Hypothalamus (tissue), 51 donors: ENCODE results near the gene ARID1B.

Source experiments
- DNase-seq, 51 donors: peaks; one replicate each; lab custom pipeline; 2025; lab: John Stamatoyannopoulos, UW

ARID1B gene

DNA sequence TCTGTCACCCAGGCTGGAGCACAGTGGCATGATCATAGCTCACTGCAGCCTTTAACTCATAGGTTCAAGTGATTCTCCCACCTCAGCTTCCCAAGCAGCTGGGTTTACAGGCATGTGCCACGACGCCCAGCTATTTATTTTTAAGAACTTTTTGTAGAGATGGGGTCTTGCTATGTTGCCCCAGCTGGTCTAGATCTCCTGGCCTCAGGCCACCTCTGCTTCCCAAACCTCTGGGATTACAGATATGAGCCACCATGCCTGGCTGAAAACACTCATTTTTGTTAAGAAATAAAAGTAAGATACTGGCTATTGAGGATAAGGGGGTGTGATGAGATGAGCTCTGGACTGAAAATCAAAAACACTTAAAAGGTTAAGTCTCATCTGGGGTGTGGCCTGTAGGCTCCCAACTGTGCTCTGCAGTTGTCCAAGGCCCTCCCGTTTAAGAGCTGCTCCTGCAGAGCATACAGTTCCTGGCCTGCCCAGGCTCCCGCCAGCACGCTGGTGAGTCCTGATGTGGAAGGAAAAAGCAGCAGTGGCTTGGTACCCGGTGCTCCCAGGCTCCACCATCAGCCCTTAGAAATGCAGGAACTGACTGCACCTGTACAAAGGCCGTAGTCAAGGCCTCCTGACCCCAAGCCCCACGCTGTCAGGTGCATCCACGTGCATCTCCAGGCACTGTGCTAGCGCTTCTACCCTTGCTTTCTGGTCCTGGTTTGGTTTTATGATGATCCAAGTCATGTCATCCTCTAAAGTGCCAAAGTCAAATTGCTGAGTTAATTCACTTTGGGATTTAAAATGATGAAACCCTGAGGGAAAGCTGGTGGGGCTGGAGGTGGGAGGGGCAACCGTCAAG lies 434.7 kb downstream of the ARID1B start:
- no peak for DNase-seq

DNA sequence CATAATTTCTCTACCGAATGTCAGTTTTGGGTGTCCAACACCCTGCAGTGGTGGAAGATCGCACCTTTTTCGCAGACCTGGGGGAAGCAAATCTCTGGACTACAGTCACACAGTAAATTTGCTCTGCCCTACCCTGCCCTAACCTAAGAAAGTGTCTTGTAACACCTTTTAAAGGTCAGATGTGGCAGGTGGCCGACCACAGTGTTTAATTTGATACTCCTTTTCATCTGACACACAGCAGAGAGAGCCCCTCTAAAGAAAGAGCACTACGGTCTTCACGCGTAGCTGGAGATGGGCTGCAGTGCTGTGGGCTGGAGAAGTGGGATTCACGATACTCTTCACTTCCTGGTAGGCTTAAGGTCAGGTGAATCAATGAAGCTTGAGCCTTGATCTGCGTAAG lies 436.2 kb downstream of the ARID1B start:
- no peak for DNase-seq

DNA sequence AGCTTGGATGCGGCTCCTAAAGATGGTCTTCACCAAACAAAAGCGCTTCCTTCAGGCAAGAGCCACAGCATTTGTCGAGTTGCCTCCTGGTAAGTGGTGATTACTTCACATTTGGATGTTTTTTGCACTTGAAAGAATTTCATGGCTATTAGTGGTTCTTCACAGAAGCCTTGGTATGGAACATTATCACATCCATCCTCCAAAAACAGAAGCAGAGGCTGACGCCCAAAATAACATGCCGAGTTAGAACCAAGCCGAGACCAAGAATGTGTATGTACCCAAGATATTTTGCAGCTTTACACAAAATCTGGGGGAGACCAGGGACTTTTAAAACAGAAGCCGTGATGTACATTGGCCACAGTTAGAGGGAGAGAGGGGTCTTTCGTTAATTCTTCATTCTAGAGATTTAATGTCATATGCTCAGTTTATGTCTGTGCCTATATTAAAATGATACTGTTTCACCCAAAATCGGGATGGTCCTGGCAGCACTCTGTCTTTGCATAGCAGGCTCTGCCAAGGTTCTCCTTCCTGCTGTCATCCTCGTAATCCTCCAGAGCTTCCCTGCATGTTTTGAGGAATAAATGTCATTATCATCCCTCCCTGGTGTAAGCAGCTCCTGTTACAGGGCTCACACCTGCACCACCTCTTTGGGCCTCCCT lies 436.9 kb downstream of the ARID1B start:
- DNase-seq = no peak

DNA sequence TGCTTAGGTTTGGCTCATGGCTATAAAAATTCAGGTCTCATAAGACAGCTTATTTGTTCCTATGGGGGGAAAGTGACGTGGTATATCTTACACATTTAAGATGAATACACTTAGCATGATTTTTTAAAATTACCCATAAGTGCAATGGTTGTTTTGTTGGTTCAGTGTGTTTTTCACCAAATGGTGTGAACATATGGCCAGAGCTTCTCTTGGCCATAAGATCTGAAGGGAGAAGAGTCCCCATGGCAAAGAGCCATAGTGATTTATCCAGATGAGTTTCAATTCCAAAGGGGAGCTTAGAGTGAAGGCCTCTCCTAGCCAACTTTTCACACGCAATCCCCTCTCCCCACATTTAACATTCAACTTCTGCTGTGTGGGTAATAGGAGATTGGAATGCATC lies 438.5 kb downstream of the ARID1B start:
- DNase-seq = no peak

DNA sequence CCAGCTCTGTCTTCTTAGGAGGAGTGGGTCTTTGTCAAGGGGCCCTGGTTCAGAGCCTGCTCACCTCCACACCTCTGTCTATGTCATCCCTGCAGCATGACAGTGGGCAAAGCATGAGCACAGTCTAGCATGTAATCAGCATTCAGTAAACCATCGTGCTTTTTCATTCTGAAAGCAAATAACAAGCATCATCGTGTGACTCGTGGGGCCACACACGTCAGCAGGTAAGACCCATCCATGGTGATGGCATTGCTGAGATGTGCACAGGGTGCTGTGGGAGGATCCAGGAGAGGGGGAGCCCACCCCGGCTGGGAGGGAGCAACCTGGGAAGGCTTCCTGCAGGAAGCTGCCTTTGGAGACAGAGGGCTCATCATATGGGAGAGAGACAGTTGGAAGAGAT lies 439.4 kb downstream of the ARID1B start:
- DNase-seq = no peak

DNA sequence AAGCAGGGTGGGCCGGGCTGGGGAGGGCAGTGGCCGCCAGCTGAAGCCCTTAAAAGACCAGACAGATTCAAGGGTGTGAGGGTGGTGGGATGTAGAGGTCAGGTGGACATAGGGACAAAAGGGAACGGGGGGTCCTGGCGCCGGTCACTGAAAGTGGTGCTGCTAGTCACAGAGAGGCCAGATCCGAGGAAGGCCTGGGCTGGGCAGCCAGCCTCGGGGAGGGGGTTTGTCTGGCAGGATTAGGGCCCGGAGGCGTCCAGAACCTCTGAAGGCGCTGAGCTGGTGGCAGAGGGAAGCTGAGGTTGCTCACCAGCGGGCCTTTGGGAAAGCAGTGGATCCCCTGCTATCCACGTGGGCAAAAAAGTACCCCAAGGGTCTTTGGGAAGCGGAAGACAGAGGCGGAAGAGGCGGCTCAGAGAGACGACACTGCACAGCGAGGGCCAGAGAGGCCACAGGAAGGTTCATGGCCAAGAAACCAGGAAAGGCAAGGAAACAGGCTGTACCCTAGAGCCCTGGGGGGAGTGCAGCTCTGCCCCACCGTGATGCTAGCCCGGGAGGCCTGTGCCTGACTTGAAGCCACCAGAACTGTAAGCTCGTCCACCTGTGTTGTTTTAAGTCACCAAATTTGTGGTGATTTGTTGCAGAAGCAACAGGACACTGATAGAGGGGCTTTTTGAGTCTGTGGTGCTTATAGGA lies 440.2 kb downstream of the ARID1B start:
- DNase-seq = no peak

DNA sequence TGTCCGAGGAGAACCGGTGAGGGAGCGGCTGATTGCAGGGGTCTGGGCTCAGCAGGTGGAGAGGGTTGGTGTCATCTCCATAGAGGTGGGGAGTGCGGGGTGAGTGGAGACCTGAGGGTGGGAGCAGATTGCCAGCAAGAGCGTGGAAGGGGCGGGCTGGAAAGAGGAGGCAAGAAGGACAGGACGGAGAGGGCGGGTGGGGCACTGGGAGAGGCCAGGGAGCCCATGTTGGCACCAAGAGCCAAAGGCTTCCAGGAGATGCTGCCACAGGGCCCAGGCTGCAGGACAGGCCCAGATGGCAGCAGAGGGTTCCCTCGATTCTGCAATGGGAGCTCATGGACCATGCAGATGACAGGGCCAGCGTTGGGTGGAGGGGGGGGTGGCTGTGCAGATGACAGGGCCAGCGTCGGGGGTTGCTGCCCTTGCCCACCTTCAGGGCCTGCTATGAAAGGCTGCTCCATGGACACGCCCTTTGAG lies 440.8 kb downstream of the ARID1B start:
- no peak for DNase-seq

DNA sequence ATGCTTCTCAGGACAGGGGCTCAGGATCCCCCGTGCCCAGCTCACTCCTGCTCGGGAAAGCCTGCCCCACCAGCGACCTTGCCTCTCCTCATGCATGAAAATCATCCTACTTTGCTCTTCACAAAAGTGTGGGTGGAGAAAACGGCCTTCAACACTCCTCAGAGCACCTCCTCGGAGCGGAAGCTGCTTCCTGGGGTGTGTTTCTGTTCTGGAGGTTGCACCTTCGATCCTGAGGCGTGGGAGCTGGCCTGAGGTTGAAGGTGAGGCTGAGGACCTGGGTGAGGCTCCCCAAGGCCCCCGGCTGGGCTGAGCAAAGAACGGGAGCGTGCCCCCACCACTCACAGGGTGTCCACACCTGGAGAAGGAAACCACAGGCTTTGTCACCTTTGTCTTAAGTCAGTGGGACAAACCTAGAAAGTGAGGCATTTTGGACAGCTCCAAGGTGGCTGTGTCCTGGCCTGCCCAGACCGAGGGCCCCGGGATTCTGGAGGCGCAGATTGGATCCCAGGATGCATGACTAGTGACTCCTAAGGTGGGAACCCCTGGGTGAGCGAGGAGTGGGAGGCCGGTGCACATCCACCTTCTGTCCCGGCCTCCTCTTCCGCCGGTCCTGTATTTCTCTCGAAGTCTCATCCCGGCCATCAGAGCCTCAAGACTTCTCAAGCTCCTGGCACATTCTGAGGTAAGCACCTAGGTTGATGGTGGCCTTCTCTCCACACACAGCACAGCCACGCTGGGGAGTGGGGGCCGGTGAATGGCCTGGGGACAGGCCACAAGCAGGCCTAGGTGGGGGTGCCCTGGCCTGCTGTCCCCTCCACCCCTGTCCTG lies 441.4 kb downstream of the ARID1B start:
- DNase-seq = no peak

DNA sequence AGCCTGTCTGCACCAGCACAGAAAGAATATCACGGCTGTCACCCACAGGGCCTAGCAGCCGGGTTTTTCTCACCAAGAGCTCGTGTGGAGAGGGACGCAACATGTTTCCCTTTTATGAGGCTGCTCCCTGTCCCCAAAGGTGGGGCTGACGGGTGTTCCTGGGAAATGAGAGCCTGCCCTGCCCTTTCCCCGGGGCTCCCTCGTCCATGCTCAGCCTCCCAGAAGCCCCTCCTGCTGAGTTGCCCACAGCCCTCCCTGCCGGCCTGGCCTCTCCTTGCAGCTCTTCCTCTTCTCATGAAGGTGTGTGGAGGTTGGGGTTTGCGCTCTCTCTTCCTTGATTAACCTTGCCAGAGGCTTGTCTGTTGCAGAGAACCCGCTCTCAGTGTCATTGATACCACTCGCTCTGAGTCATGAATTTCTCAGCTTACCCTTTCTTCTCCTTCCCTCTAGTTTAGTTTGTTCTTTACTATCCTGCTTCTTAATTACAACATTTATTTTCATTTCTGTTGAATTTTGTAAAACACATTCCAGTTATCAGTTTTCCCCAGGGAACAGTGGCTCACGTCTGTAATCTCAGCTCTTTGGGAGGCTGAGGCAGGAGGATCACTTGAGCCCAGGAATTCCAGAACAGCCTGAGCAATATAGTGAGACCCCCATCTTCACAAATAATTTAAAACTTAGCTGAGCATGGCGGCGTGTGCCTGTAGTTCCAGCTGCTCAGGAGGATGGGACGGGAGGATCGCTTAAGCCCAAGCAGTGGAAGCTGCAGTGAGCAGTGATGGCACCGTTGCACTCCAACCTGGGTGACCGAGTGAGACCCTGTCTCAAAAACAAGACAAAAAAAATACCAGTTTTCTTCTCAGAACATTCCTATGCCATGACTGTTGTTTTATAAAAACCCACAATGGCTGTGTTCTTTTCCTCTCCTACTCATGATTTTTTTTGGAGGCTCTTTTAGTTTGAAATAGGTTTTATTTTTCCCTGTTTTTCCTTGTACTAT lies 442.3 kb downstream of the ARID1B start:
- no peak for DNase-seq

DNA sequence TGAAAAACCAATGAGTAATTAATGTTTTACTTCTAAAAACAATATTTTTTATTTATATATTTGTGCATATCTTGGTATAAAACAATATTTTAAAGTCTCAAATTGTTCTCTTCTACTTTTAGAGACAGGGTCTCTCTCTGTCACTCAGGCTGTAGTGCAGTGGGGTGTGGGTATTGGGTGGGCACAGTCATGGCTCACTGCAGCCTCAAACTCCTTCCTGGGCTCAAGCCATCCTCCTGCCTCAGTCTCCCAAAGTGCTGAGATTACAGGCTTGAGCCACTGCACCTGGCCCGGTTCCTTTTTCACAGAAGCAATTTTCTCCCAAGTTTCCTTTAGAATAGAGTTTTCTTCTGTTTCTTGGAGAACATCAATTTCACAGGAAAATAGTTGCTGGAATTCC lies 443.3 kb downstream of the ARID1B start:
- DNase-seq = no peak

DNA sequence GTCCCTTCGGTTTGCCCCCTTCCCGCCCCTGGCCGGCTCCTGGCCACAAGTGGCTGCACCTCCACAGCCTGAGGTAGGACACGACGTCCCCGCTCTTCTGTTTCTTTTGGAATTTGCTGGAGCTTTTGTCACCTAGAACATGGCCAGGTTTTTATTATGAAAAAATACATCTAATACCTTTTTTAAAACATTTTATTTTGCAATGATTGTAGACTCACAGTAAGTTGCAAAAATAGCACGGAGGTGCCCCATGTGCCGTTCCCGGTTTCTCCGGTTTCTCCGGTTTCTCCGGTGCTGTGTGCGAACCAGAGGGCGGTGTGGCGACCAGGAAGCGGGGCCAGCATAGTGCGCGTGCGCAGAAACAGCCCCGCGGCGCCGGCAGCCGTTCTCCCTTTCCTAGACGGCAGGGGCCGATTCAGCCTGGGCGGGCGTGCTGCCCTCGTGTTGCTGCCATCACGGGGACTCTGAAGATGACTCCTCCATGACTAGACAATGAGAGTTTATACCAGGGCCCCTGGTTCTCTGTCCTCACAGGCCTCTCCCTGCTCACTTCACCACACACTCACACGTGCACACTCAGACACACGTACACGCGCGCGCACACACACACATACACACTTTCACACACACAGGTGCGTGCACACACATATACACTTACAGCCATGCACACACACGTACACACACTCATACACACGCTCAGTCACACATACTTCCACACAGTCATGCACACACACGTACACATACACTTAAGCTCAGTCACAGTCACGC lies 444.1 kb downstream of the ARID1B start:
- peak in 44 of 51 donors; percentile 6 to 81 (median 51) for DNase-seq

DNA sequence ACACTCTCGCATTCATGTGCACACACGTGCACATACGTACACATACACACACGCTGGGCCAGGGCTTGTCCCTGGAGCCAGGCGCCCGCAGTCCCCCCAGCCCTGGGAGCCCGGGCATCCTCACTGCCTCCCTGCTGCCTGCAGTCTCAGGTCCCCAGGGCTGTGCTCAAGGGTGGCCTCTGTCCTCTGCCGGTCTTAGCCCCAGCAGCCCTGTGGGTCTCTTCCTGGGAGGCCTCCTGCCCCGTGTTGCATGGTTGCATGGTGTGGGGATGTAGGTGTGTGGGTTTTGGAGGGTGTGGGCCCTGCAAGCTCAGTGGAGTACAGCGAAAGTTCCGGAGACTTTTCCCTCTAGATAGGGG lies 444.6 kb downstream of the ARID1B start:
- DNase-seq = no peak

DNA sequence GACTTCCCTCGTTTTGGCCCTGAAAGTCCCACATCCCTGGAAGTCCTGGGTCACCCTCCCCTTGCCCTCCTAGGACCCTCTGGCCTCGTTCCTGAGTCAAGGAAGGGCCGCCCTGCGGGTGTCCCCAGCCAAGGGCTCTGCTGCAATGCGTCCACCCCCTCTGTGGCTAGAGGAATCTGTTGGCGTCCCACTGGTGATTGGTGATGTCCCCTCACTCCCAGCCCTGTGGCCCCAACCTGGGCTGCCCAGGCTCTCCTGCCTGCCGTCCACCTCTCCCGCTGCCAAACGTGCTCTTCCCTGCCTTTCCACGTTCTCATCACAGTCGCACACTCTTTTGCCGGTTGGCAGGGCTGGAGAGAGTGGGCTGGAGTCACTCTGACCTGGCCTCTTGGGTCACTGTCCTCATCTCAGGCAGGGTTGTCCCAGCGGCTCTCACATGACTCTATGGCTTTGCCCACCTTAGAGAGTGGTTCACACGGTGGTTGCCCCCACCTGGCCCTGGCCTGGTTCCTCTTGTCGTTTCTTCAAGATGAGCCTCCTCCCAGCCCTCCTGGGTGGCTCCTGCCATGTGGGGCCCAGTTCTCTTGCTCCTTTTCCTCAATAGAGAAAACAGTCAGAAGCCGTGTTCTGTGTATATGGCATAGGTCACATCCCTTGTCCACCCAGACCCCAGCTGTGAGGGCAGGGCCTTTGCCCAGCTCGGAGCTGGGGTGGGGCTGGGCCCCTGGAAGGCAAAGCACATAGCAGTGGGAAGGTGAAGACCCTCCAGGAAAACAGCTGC lies 445.2 kb downstream of the ARID1B start:
- no peak for DNase-seq

DNA sequence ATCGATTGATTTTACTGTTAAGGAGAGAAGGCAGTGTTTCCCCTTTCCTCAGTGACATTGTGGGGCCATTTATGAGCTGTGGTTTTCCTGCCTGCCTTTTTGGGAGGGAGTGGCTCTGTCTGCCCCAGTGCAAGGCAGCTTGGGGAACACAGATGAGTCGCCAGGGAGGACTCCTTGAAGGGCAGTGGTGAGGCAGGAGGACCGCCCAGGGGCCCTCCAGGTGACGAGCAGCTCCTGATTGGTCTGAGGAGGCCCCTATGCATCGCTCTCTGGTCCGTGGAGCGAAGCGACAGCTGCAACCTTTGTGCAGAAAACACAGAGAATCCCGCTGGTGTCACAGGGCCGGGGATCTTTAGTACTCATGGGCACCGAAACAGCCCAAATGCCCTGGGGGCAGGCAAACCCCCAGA lies 445.8 kb downstream of the ARID1B start:
- no peak for DNase-seq

DNA sequence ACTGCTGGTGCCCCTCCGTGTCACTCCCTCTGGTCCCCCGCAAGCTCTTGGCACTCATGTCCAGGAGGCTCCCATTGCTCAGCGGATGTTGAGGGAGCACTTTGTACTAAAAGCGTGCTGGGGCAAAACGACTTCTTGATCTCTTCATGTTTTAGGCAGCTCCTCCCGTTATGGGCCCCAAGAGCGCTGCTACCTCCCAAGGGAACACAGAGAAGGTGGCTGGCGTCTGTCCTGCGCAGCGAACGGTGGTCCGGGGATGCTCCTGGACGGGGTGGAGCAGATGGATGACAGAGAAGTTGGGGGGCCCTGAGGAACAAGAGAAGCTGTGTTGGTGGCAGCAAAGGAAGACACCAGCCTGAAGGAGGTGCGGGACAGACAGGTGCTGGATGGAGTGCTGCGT lies 446.3 kb downstream of the ARID1B start:
- no peak for DNase-seq

DNA sequence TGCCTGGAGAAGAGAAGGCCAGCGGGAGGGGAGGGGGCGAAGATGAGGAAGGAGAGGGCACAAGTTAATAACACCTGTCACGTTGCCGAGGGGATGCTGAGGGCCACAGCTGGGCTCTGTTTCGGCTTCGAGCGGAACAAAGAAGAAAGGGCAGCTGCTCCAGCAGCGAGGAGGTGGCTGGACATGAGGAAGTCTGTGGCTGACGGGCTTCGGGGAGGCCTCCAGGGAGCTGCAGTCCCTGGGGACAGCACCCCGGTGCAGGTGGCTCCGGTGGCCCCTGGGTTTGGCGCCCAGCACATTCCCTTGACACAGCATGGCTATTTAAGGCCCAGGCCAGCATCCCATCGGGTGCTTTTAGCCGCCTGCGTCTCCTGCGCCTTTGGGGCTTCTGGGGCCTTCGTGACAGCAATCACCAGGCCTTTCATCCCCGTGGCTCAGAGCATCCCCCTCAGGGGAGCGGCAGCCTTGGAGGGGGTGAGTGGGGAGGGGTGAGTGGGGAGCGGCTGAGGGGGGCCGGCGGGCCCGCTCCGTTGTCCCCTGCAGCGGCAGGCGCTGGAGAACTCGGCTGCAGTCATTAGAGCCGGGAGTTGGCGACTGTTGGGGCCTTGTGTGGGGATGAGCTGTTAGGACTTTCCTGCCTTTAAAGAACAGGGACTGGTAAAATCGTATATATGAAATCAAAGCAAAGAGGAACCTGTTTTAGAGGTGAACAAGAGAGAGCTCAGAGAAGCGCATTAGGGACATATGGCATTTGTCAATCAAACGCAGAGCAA lies 447.2 kb downstream of the ARID1B start:
- no peak for DNase-seq

DNA sequence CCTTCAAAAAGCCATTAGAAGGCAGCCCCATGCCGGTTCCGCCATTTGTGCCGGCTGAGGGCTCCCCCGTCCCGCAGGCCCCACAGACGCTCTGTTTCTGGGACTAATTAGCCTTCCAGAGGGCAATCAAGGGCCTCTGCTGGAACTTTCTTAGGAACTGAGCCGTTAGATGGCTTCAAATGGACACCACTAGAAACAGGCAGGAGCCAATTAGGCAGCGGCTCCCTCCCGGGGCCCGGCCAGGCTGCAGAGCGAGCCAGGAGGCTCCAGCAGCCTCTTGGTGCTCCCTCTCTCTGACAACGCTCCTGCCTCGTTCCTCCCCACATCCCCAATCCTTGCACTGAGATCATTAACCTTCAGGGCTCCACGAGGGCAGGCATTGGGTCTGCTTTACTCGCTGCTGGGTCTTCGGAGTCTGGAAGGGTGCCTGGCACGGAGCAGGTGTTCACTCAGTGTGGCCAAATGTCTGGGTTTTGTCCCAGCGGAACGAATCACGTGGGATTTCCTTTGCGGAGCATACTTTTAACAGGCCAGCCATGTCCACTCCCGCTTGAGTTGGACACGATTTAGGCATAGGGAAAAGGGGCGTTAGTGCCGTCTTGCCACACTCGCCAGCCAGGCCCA lies 447.9 kb downstream of the ARID1B start:
- no peak for DNase-seq
